H1 (cell line): ENCODE results near the gene PXDN. TPM values are rescaled to one million over a fixed set of nuclear protein-coding genes. Genes with fewer than 3 reads are reported as not detected.

Source experiments
- ASH2L ChIP-seq: fragments of 200-600, 300-600 bp; sonication (generic); IDR thresholded peaks from one replicate; pipeline ENCODE4 v1.7.1; 2017; ENCODE audit warnings: low read length
- CBX8 ChIP-seq: fragments of 300-800, 300-1000 bp; sonication (generic); IDR thresholded peaks from 2 replicates; pipeline ENCODE4 v1.7.1; 2016; ENCODE audit warnings: low read depth, low read length, borderline replicate concordance
- CHD7 ChIP-seq: fragments of 300-600 bp; sonication (generic); IDR thresholded peaks from 2 replicates; pipeline ENCODE4 v1.7.1; 2012; ENCODE audit warnings: low read length, moderate library complexity, mild to moderate bottlenecking, inconsistent platforms; ENCODE audit not compliant: insufficient replicate concordance
- CTBP2 ChIP-seq: IDR thresholded peaks from 2 replicates; pipeline ENCODE4 v1.7.0; 2011; ENCODE audit warnings: borderline replicate concordance, mild to moderate bottlenecking, moderate library complexity, mixed read lengths, low read length; ENCODE audit not compliant: insufficient read depth, insufficient read length
- EP300 ChIP-seq, 2 experiments: IDR thresholded peaks; 1 replicate in 1 of 2; 2 replicates in 1 of 2; pipeline ENCODE4 v1.6.1; 2011 to 2012; ENCODE audit warnings: low read depth in 2 of 2, low read length in 2 of 2, mild to moderate bottlenecking in 2 of 2, borderline replicate concordance in 1 of 2, inconsistent platforms in 1 of 2, moderate library complexity in 1 of 2
- JUN ChIP-seq: IDR thresholded peaks from 2 replicates; pipeline ENCODE4 v1.6.1; 2011; ENCODE audit warnings: low read depth, mild to moderate bottlenecking, improper control_type of control experiment, low read length
- NRF1 ChIP-seq: IDR thresholded peaks from 2 replicates; pipeline ENCODE4 v1.6.1; 2011; ENCODE audit warnings: mild to moderate bottlenecking, low read depth, low read length, improper control_type of control experiment
- POLR2AphosphoS5 ChIP-seq: IDR thresholded peaks from 2 replicates; pipeline ENCODE4 v1.6.1; 2011; ENCODE audit warnings: low read depth, low read length
- RFX5 ChIP-seq: IDR thresholded peaks from 2 replicates; pipeline ENCODE4 v1.6.1; 2011; ENCODE audit warnings: low read depth, low read length, improper control_type of control experiment, borderline replicate concordance
- SIX5 ChIP-seq: IDR thresholded peaks from 2 replicates; pipeline ENCODE4 v1.6.1; 2011; ENCODE audit warnings: mild to moderate bottlenecking, low read depth, low read length
- SP2 ChIP-seq: IDR thresholded peaks from 2 replicates; pipeline ENCODE4 v1.6.1; 2012; ENCODE audit warnings: mild to moderate bottlenecking, low read length, inconsistent platforms
- TAF7 ChIP-seq: optimal IDR thresholded peaks from 2 replicates; pipeline ENCODE3; 2011; ENCODE audit warnings: low read depth, mild to moderate bottlenecking, inconsistent platforms, low read length, moderate library complexity, borderline replicate concordance
- TBP ChIP-seq: IDR thresholded peaks from 2 replicates; pipeline ENCODE4 v1.6.1; 2011; ENCODE audit warnings: low read depth, low read length, improper control_type of control experiment
- polyA plus RNA-seq, 7 experiments: library from polyadenylated mRNA; depleted of rRNA in 3 of 7; stranded (reverse) in 5 of 7; unstranded in 2 of 7; fragments of >200 nt in 5 of 7; fragments of 200-250 nt in 2 of 7; gene quantifications; 1 replicate in 5 of 7; 2 replicates in 1 of 7; 4 replicates in 1 of 7; pipeline versions ENCODE4 v1.2.1 to v1.2.3, GENCODE V29; 2011 to 2013; ENCODE audit warnings: missing spikeins in 2 of 7, mixed read lengths in 2 of 7
- total RNA-seq: library from RNA; stranded (reverse); fragmentation: NEBNext Ultra II Directional; extraction: Animal tissue kit (Norgen Biotek cat#: 25700); gene quantifications from 2 replicates; pipeline ENCODE4 v1.2.1, GENCODE V29; 2021

Gene PXDN
- total and polyA plus RNA-seq, 2 of the 8 experiments (the other 6 are each of a cell fraction or from before 2014, with no cell fraction given) = 104 to 141 TPM

GRCh38 chr2:1672738-1673137, 71.6 kb downstream of the PXDN start (continued):
- TF ChIP-seq CHD7 = no peak
- no peak for TF ChIP-seq NRF1
- no peak for TF ChIP-seq CBX8
- no peak for TF ChIP-seq SP2
- TF ChIP-seq SIX5 = no peak
- TF ChIP-seq POLR2AphosphoS5 = no peak
- no peak for TF ChIP-seq TAF7
- TF ChIP-seq RFX5 = no peak
- no peak for TF ChIP-seq TBP
- no peak for TF ChIP-seq JUN
- no peak for TF ChIP-seq CTBP2
- TF ChIP-seq EP300 (IDR thresholded peaks at IDR 0.05; ENCODE audit: borderline replicate concordance in 1 of 2, low read depth in 2 of 2, low read length in 2 of 2) = no peak
- no peak for TF ChIP-seq ASH2L
